H9 (cell line): ENCODE data around the gene ZMIZ1. TPM values are rescaled to one million over a fixed set of nuclear protein-coding genes. Genes with fewer than 3 reads are reported as not detected.

ENCODE experiments used
- DNase-seq: peaks from one replicate; pipeline ENCODE4 v3.0.0-alpha.2; 2017
- H2AFZ ChIP-seq: one replicate; pipeline ENCODE4 v1.6.1; 2013; ENCODE audit warnings: mild to moderate bottlenecking, low read length, control low read depth, moderate library complexity
- H2AK5ac ChIP-seq: 2 replicates; pipeline ENCODE4 v1.6.1; 2013; ENCODE audit warnings: low read length, control low read depth, mixed read lengths; ENCODE audit not compliant: insufficient read length
- H2BK120ac ChIP-seq: one replicate; pipeline ENCODE4 v1.6.1; 2013; ENCODE audit warnings: low read depth, mild to moderate bottlenecking, low read length, control low read depth, inconsistent platforms; ENCODE audit not compliant: poor library complexity, severe bottlenecking
- H2BK12ac ChIP-seq: 2 replicates; pipeline ENCODE4 v1.6.1; 2013; ENCODE audit warnings: low read length, control low read depth, mixed read lengths, low read depth; ENCODE audit not compliant: insufficient read length
- H2BK15ac ChIP-seq: 2 replicates; pipeline ENCODE4 v1.6.1; 2013; ENCODE audit warnings: low read depth, low read length, control low read depth
- H2BK20ac ChIP-seq: one replicate; pipeline ENCODE4 v1.6.1; 2013; ENCODE audit warnings: low read depth, mild to moderate bottlenecking, low read length, control low read depth, inconsistent platforms; ENCODE audit not compliant: poor library complexity, severe bottlenecking
- H2BK5ac ChIP-seq: 2 replicates; pipeline ENCODE4 v1.6.1; 2013; ENCODE audit warnings: low read length, control low read depth, mixed read lengths; ENCODE audit not compliant: insufficient read length
- H3K14ac ChIP-seq: 2 replicates; pipeline ENCODE4 v1.6.1; 2013; ENCODE audit warnings: low read length, control low read depth; ENCODE audit not compliant: insufficient read depth
- H3K18ac ChIP-seq: 2 replicates; pipeline ENCODE4 v1.6.1; 2013; ENCODE audit warnings: low read depth, mild to moderate bottlenecking, mixed read lengths, low read length, control low read depth; ENCODE audit not compliant: insufficient read length
- H3K23ac ChIP-seq: 2 replicates; pipeline ENCODE4 v1.6.1; 2013; ENCODE audit warnings: low read length, control low read depth, mixed read lengths, low read depth; ENCODE audit not compliant: insufficient read length
- H3K23me2 ChIP-seq: 2 replicates; pipeline ENCODE4 v1.6.1; 2013; ENCODE audit warnings: low read depth, mild to moderate bottlenecking, mixed read lengths, low read length, control low read depth; ENCODE audit not compliant: insufficient read length, poor library complexity, severe bottlenecking
- H3K27ac ChIP-seq: 2 replicates; pipeline ENCODE4 v1.5.1; 2013; ENCODE audit warnings: low read length, control low read depth, mixed read lengths, low read depth; ENCODE audit not compliant: insufficient read length
- H3K27me3 ChIP-seq: 2 replicates; pipeline ENCODE4 v1.6.1; 2013; ENCODE audit warnings: low read length, control low read depth, inconsistent platforms; ENCODE audit not compliant: insufficient read depth
- H3K4ac ChIP-seq: 2 replicates; pipeline ENCODE4 v1.6.1; 2013; ENCODE audit warnings: low read depth, mild to moderate bottlenecking, control low read depth, inconsistent platforms, low read length, moderate library complexity
- H3K4me1 ChIP-seq: 2 replicates; pipeline ENCODE4 v1.6.1; 2013; ENCODE audit warnings: low read length, control low read depth, inconsistent platforms; ENCODE audit not compliant: insufficient read depth
- H3K4me2 ChIP-seq: 2 replicates; pipeline ENCODE4 v1.6.1; 2013; ENCODE audit warnings: low read length, control low read depth, mixed read lengths; ENCODE audit not compliant: insufficient read length, insufficient read depth
- H3K56ac ChIP-seq: 2 replicates; pipeline ENCODE4 v1.6.1; 2013; ENCODE audit warnings: low read depth, mild to moderate bottlenecking, mixed read lengths, low read length, control low read depth; ENCODE audit not compliant: insufficient read length
- H3K79me1 ChIP-seq: 2 replicates; pipeline ENCODE4 v1.6.1; 2013; ENCODE audit warnings: low read depth, mild to moderate bottlenecking, moderate library complexity, low read length, control low read depth, inconsistent platforms; ENCODE audit not compliant: insufficient read depth, poor library complexity, severe bottlenecking
- H3K79me2 ChIP-seq: 2 replicates; pipeline ENCODE4 v1.6.1; 2013; ENCODE audit warnings: low read length, control low read depth, inconsistent platforms; ENCODE audit not compliant: insufficient read depth
- H3K9ac ChIP-seq: 2 replicates; pipeline ENCODE4 v1.6.1; 2013; ENCODE audit warnings: low read length, control low read depth, mixed read lengths; ENCODE audit not compliant: insufficient read length; ENCODE audit errors: extremely low read depth
- H3K9me3 ChIP-seq: one replicate; pipeline ENCODE4 v1.6.1; 2013; ENCODE audit warnings: low read depth, low read length, inconsistent platforms; ENCODE audit not compliant: control insufficient read depth
- H3T11ph ChIP-seq: one replicate; pipeline ENCODE4 v1.6.1; 2013; ENCODE audit warnings: mild to moderate bottlenecking, low read length, control low read depth, inconsistent platforms
- H4K20me1 ChIP-seq: one replicate; pipeline ENCODE4 v1.6.1; 2013; ENCODE audit not compliant: control insufficient read depth, insufficient read length, insufficient read depth
- H4K5ac ChIP-seq: 2 replicates; pipeline ENCODE4 v1.6.1; 2013; ENCODE audit warnings: low read depth, mild to moderate bottlenecking, mixed read lengths, low read length, control low read depth; ENCODE audit not compliant: insufficient read length
- H4K8ac ChIP-seq: replicated peaks from 2 replicates; pipeline ENCODE4 v1.6.1; 2013; ENCODE audit warnings: low read length, control low read depth, mixed read lengths, low read depth; ENCODE audit not compliant: insufficient read length
- H4K91ac ChIP-seq: 2 replicates; pipeline ENCODE4 v1.6.1; 2013; ENCODE audit warnings: low read depth, mild to moderate bottlenecking, moderate library complexity, mixed read lengths, low read length, control low read depth; ENCODE audit not compliant: insufficient read length
- H3K27ac Mint-ChIP-seq, 3 experiments: 2 replicates in 2 of 3; 3 replicates in 1 of 3; pipeline ENCODE4 v1.8.0; 2020 to 2021; ENCODE audit warnings: mixed read lengths in 3 of 3, mild to moderate bottlenecking in 1 of 3, moderate library complexity in 1 of 3
- H3K27me3 Mint-ChIP-seq: 2 replicates; pipeline ENCODE4 v1.8.0; 2021; ENCODE audit warnings: low read depth, mild to moderate bottlenecking, moderate library complexity, mixed read lengths
- H3K36me3 Mint-ChIP-seq, 3 experiments: 2 replicates in 2 of 3; 3 replicates in 1 of 3; pipeline ENCODE4 v1.8.0; 2020 to 2021; ENCODE audit warnings: low read depth in 3 of 3, mixed read lengths in 3 of 3; ENCODE audit not compliant: insufficient read depth in 1 of 3
- H3K4me1 Mint-ChIP-seq, 2 experiments: 2 replicates each; pipeline ENCODE4 v1.8.0; 2020; ENCODE audit warnings: mixed read lengths in 2 of 2
- H3K4me3 Mint-ChIP-seq, 2 experiments: 2 replicates in 1 of 2; 3 replicates in 1 of 2; pipeline ENCODE4 v1.8.0; 2020 to 2021; ENCODE audit warnings: mild to moderate bottlenecking in 2 of 2, mixed read lengths in 2 of 2, moderate library complexity in 1 of 2
- H3K9me3 Mint-ChIP-seq, 2 experiments: 2 replicates in 1 of 2; 3 replicates in 1 of 2; pipeline ENCODE4 v1.8.0; 2020; ENCODE audit warnings: mild to moderate bottlenecking in 2 of 2, mixed read lengths in 2 of 2, moderate library complexity in 1 of 2
- CTCF ChIP-seq: fragments of 200-600 bp; sonication (generic); conservative IDR thresholded peaks from 3 replicates; pipeline ENCODE4 v1.8.0; 2021; ENCODE audit warnings: antibody characterized with exemption, mild to moderate bottlenecking
- WGBS: extraction: QIAGEN DNeasy Blood & Tissue Kit; methylation state at CpG from one replicate; pipeline ENCODE4 v1.1.7; 2013; ENCODE audit warnings: missing lambda C conversion rate, low lambda C conversion rate, mixed read lengths; ENCODE audit not compliant: insufficient read length; ENCODE audit errors: extremely low coverage; 5-methylcytosine and 5-hydroxymethylcytosine counted together
- total RNA-seq: library from RNA; stranded (reverse); gene quantifications from 2 replicates; pipeline ENCODE4 v1.2.1, GENCODE V29; 2021

The ZMIZ1 gene
- total RNA-seq, 1 experiment from 2014 or later = 36.9 TPM

GRCh38 chr10:79048639-79049550 is 19.9 kb upstream of the ZMIZ1 start:
- H3K4ac ChIP-seq = no peak overlapping the region
- H3K18ac ChIP-seq = no peak overlapping the region
- no peaks in the 10 kb centered on the region for H3K27me3 ChIP-seq
- peaks cover 2% of the 10 kb centered on the region; the same call in 1 of the 2 replicates for H3K4me1 ChIP-seq
- H4K8ac ChIP-seq = no peak overlapping the region
- DNase-seq = no peak
- H3K14ac ChIP-seq = no peak overlapping the region
- H3K9me3 ChIP-seq = no peaks in the 10 kb centered on the region
- H3K9ac ChIP-seq = no peak overlapping the region
- no peak overlapping the region for H2BK15ac ChIP-seq
- H3K27me3 Mint-ChIP-seq = peaks cover 22% of the 10 kb centered on the region
- H3K27ac Mint-ChIP-seq = no peak overlapping the region; a peak in 1 of 7 replicates
- no peak overlapping the region for H3K56ac ChIP-seq
- no peak for TF ChIP-seq CTCF
- H3K4me3 Mint-ChIP-seq = no peak overlapping the region
- H3K9me3 Mint-ChIP-seq = no peaks in the 10 kb centered on the region
- H4K91ac ChIP-seq = no peak overlapping the region
- H2BK5ac ChIP-seq = no peak overlapping the region
- H3T11ph ChIP-seq = no peak overlapping the region
- H2AFZ ChIP-seq = no peak overlapping the region
- H3K79me1 ChIP-seq = no peaks in the 10 kb centered on the region
- H3K4me1 Mint-ChIP-seq = peaks cover 38 to 45% of the 10 kb centered on the region in 2 experiments
- no peak overlapping the region for H4K5ac ChIP-seq
- H3K27ac ChIP-seq = no peak overlapping the region
- no CpG with 5 or more reads among the region's 14 CpGs for WGBS
- H2BK12ac ChIP-seq = no peak overlapping the region
- no peak overlapping the region for H3K23ac ChIP-seq
- H3K36me3 Mint-ChIP-seq = no peaks in the 10 kb centered on the region
- no peaks in the 10 kb centered on the region for H3K23me2 ChIP-seq
- H2BK120ac ChIP-seq = no peak overlapping the region
- H3K4me2 ChIP-seq = no peak overlapping the region
- H2BK20ac ChIP-seq = no peak overlapping the region
- H2AK5ac ChIP-seq = no peak overlapping the region
- no peaks in the 10 kb centered on the region for H4K20me1 ChIP-seq
- no peaks in the 10 kb centered on the region for H3K79me2 ChIP-seq
